Measurements from ENCODE around the gene LYZL6.

LYZL6 gene

GRCh38 chr17:35972066-35972465 lies 28.6 kb upstream of the LYZL6 start:
- H3K4me3 ChIP-seq (ENCODE audit: low read length), result no peak overlapping the region
- no peaks in the 10 kb centered on the region for H3K36me3 ChIP-seq (ENCODE audit: control insufficient read depth, low read length)
- H3K9me3 ChIP-seq (ENCODE audit: control insufficient read depth, insufficient read depth, low read length), result no peaks in the 10 kb centered on the region
- H3K27me3 ChIP-seq (ENCODE audit: control insufficient read depth, low read length), result peaks cover 14% of the 10 kb centered on the region; the same call in 1 of the 2 replicates
- H3K4me2 ChIP-seq (ENCODE audit: low read length), result no peak overlapping the region
- H3K27ac ChIP-seq (ENCODE audit: low read depth, low read length), result no peak overlapping the region
- H3K9me2 ChIP-seq (replicated peaks; ENCODE audit: control insufficient read depth, low read length), result no peaks in the 10 kb centered on the region
- no peaks in the 10 kb centered on the region for H3K4me1 ChIP-seq (ENCODE audit: control insufficient read depth, low read length)
- H3K79me2 ChIP-seq (ENCODE audit: control insufficient read depth, low read length), result no peaks in the 10 kb centered on the region
- no peaks in the 10 kb centered on the region for H3F3A ChIP-seq (ENCODE audit: control insufficient read depth, insufficient read depth)
- no peaks in the 10 kb centered on the region for H4K20me1 ChIP-seq (ENCODE audit: control insufficient read depth, insufficient read depth, low read depth, low read length)
- no peak for TF ChIP-seq EZH2phosphoT487 (IDR thresholded peaks at IDR 0.05; ENCODE audit: borderline replicate concordance, low read length)
- TF ChIP-seq CTCF (IDR thresholded peaks at IDR 0.05; ENCODE audit: low read depth, low read length, poor library complexity, severe bottlenecking), result no peak

- Histone ChIP-seq H3K36me3 (ENCODE audit: control insufficient read depth, low read length) (no peaks in the 10 kb centered on the region), H3F3A (ENCODE audit: control insufficient read depth, insufficient read depth) (no peaks in the 10 kb centered on the region), H3K79me2 (ENCODE audit: control insufficient read depth, low read length) (no peaks in the 10 kb centered on the region), H3K27me3 (ENCODE audit: control insufficient read depth, low read length) (peaks cover 13% of the 10 kb centered on the region; the same call in 1 of the 2 replicates), H3K4me3 (ENCODE audit: low read length) (no peak overlapping the region), H3K9me3 (ENCODE audit: control insufficient read depth, insufficient read depth, low read length) (no peaks in the 10 kb centered on the region), H3K9me2 (replicated peaks; ENCODE audit: control insufficient read depth, low read length) (no peaks in the 10 kb centered on the region), H3K27ac (ENCODE audit: low read depth, low read length) (no peak overlapping the region), H4K20me1 (ENCODE audit: control insufficient read depth, insufficient read depth, low read depth, low read length) (no peaks in the 10 kb centered on the region), H3K4me2 (ENCODE audit: low read length) (no peak overlapping the region), H3K4me1 (ENCODE audit: control insufficient read depth, low read length) (no peaks in the 10 kb centered on the region)
- no peak for TF ChIP-seq EZH2phosphoT487 (IDR thresholded peaks at IDR 0.05; ENCODE audit: borderline replicate concordance, low read length)
- TF ChIP-seq CTCF (IDR thresholded peaks at IDR 0.05; ENCODE audit: low read depth, low read length, poor library complexity, severe bottlenecking), result peak; percentile 85
Measured at GRCh38 chr17:35969558-35970380, 26.3 kb upstream of the LYZL6 start.

- Histone ChIP-seq H4K20me1 (ENCODE audit: control insufficient read depth, insufficient read depth, low read depth, low read length) (no peaks in the 10 kb centered on the region), H3K79me2 (ENCODE audit: control insufficient read depth, low read length) (no peaks in the 10 kb centered on the region), H3K9me2 (replicated peaks; ENCODE audit: control insufficient read depth, low read length) (no peaks in the 10 kb centered on the region), H3K4me1 (ENCODE audit: control insufficient read depth, low read length) (no peaks in the 10 kb centered on the region), H3K4me3 (ENCODE audit: low read length) (no peak overlapping the region), H3K27ac (ENCODE audit: low read depth, low read length) (no peak overlapping the region), H3K27me3 (ENCODE audit: control insufficient read depth, low read length) (peaks cover 13% of the 10 kb centered on the region; the same call in 1 of the 2 replicates), H3F3A (ENCODE audit: control insufficient read depth, insufficient read depth) (no peaks in the 10 kb centered on the region), H3K36me3 (ENCODE audit: control insufficient read depth, low read length) (no peaks in the 10 kb centered on the region), H3K9me3 (ENCODE audit: control insufficient read depth, insufficient read depth, low read length) (no peaks in the 10 kb centered on the region), H3K4me2 (ENCODE audit: low read length) (no peak overlapping the region)
- no peak for TF ChIP-seq EZH2phosphoT487 (IDR thresholded peaks at IDR 0.05; ENCODE audit: borderline replicate concordance, low read length)
Measured at GRCh38 chr17:35968520-35969054, 25.1 kb upstream of the LYZL6 start.

- Histone ChIP-seq H3K9me3 (ENCODE audit: control insufficient read depth, insufficient read depth, low read length) (no peaks in the 10 kb centered on the region), H3F3A (ENCODE audit: control insufficient read depth, insufficient read depth) (no peaks in the 10 kb centered on the region), H3K4me2 (ENCODE audit: low read length) (no peak overlapping the region), H3K9me2 (replicated peaks; ENCODE audit: control insufficient read depth, low read length) (no peaks in the 10 kb centered on the region), H3K4me1 (ENCODE audit: control insufficient read depth, low read length) (no peaks in the 10 kb centered on the region), H3K4me3 (ENCODE audit: low read length) (no peak overlapping the region), H3K27ac (ENCODE audit: low read depth, low read length) (no peak overlapping the region), H3K79me2 (ENCODE audit: control insufficient read depth, low read length) (no peaks in the 10 kb centered on the region), H3K36me3 (ENCODE audit: control insufficient read depth, low read length) (no peaks in the 10 kb centered on the region), H3K27me3 (ENCODE audit: control insufficient read depth, low read length) (peaks cover 3% of the 10 kb centered on the region; the same call in 1 of the 2 replicates), H4K20me1 (ENCODE audit: control insufficient read depth, insufficient read depth, low read depth, low read length) (no peaks in the 10 kb centered on the region)
- TF ChIP-seq EZH2phosphoT487 (IDR thresholded peaks at IDR 0.05; ENCODE audit: borderline replicate concordance, low read length), result no peak
Measured at GRCh38 chr17:35965272-35965671, 21.8 kb upstream of the LYZL6 start.

Data from DOHH2 (cell line).